CD8-positive, alpha-beta memory T cell (primary cell): Measurements from ENCODE around the gene MAB21L4. TPM values are rescaled to one million over a fixed set of nuclear protein-coding genes. Genes with fewer than 3 reads are reported as not detected.
"Not testable (repeated sequence)": the region's sequence is repeated elsewhere in the genome, so short reads cannot be mapped to it uniquely, and the experiment has no call there.

Source experiments
- CTCF ChIA-PET: fragments of 350-600 bp; sonication (Branson Sonifier 250); formaldehyde crosslinking; loops from one replicate; lab custom pipeline; 2021; ENCODE audit warnings: antibody characterized with exemption; lab: Charles Lee
- POLR2A ChIA-PET: fragments of 350-600 bp; sonication (Branson Sonifier 250); formaldehyde crosslinking; loops from one replicate; lab custom pipeline; 2021; ENCODE audit warnings: antibody characterized with exemption; lab: Charles Lee
- DNase-seq, 5 donors: peaks; one replicate each; pipeline versions ENCODE4 v3.0.0 to v3.0.0-alpha.2; 2020 to 2022; ENCODE audit warnings: mixed read lengths in 1 of 5
- H3K27ac ChIP-seq: one replicate; pipeline ENCODE4 v1.7.0; 2013; ENCODE audit warnings: low read depth, mild to moderate bottlenecking, low read length, moderate library complexity
- H3K27me3 ChIP-seq: 2 replicates; pipeline ENCODE4 v1.7.0; 2013; ENCODE audit warnings: low read length, mild to moderate bottlenecking; ENCODE audit not compliant: insufficient read depth, poor library complexity, severe bottlenecking
- H3K36me3 ChIP-seq: 2 replicates; pipeline ENCODE4 v1.7.0; 2013; ENCODE audit warnings: mild to moderate bottlenecking, low read length, moderate library complexity; ENCODE audit not compliant: insufficient read depth
- H3K4me1 ChIP-seq: 2 replicates; pipeline ENCODE4 v1.7.0; 2013; ENCODE audit warnings: mild to moderate bottlenecking, low read length, moderate library complexity; ENCODE audit not compliant: insufficient read depth
- H3K4me3 ChIP-seq: 2 replicates; pipeline ENCODE4 v1.7.0; 2013; ENCODE audit warnings: mild to moderate bottlenecking, low read length
- H3K9me3 ChIP-seq: 2 replicates; pipeline ENCODE4 v1.7.0; 2013; ENCODE audit warnings: mild to moderate bottlenecking, low read length
- H3K27ac Mint-ChIP-seq, 8 donors: one replicate each; pipeline ENCODE4 v1.8.0; 2020 to 2021; ENCODE audit warnings: mixed read lengths in 8 of 8, mild to moderate bottlenecking in 6 of 8, inconsistent platforms in 3 of 8, moderate library complexity in 3 of 8
- H3K27me3 Mint-ChIP-seq, 2 donors: one replicate each; pipeline ENCODE4 v1.8.0; 2020 to 2021; ENCODE audit warnings: mixed read lengths in 2 of 2, mild to moderate bottlenecking in 1 of 2, moderate library complexity in 1 of 2
- H3K36me3 Mint-ChIP-seq, 3 donors: one replicate each; pipeline ENCODE4 v1.8.0; 2020 to 2021; ENCODE audit warnings: mixed read lengths in 3 of 3, inconsistent platforms in 1 of 3, mild to moderate bottlenecking in 1 of 3
- H3K4me1 Mint-ChIP-seq, 3 donors: one replicate each; pipeline ENCODE4 v1.8.0; 2020 to 2021; ENCODE audit warnings: mixed read lengths in 3 of 3, inconsistent platforms in 1 of 3, mild to moderate bottlenecking in 1 of 3
- H3K4me3 Mint-ChIP-seq, 7 donors: one replicate each; pipeline ENCODE4 v1.8.0; 2020 to 2021; ENCODE audit warnings: mixed read lengths in 7 of 7, mild to moderate bottlenecking in 6 of 7, moderate library complexity in 4 of 7, inconsistent platforms in 2 of 7
- H3K9me3 Mint-ChIP-seq, 5 donors: one replicate each; pipeline ENCODE4 v1.8.0; 2020 to 2022; ENCODE audit warnings: mixed read lengths in 5 of 5, mild to moderate bottlenecking in 3 of 5, moderate library complexity in 2 of 5, inconsistent platforms in 1 of 5
- polyA plus RNA-seq: library from polyadenylated mRNA; unstranded; fragments of 300-500 nt; fragmentation: Illumina TruSeq; gene quantifications from one replicate; pipeline ENCODE4 v1.2.3, GENCODE V29; 2021
- total RNA-seq, 2 experiments: library from RNA; stranded (reverse); gene quantifications; one replicate each; pipeline ENCODE4 v1.2.3, GENCODE V29; 2021

Gene MAB21L4
- total and polyA plus RNA-seq, 3 experiments from 2014 or later: not detected

- POLR2A ChIA-PET: no interaction called here
These were observed 45.2 kb downstream of the MAB21L4 start for GRCh38 chr2:240850756-240851077.

GRCh38 chr2:240850026-240850425 is 45.9 kb downstream of the MAB21L4 start:
- Histone ChIP-seq H3K27ac (no peak overlapping the region), H3K4me3 (no peak overlapping the region), H3K9me3 (no peaks in the 10 kb centered on the region), H3K27me3 (no peaks in the 10 kb centered on the region), H3K4me1 (no peaks in the 10 kb centered on the region), H3K36me3 (no peaks in the 10 kb centered on the region)
- DNase-seq: no peak
- Mint-ChIP-seq H3K27me3 (peaks cover 3 to 4% of the 10 kb centered on the region in 2 donors), H3K27ac (no peak overlapping the region), H3K36me3 (peaks cover 0 to 5% (median 0%) of the 10 kb centered on the region in 3 donors), H3K9me3 (peaks cover 3 to 9% (median 6%) of the 10 kb centered on the region in 5 donors), H3K4me3 (no peak overlapping the region), H3K4me1 (no peaks in the 10 kb centered on the region)
- ChIA-PET POLR2A (no interaction called here), CTCF (no interaction called here)

More at GRCh38 chr2:240850756-240851077, 45.2 kb downstream of the MAB21L4 start:
- no peaks in the 10 kb centered on the region for H3K4me1 Mint-ChIP-seq
- no peaks in the 10 kb centered on the region for H3K4me1 ChIP-seq
- no peak overlapping the region for H3K27ac ChIP-seq
- H3K9me3 ChIP-seq: no peaks in the 10 kb centered on the region
- no peak overlapping the region for H3K4me3 ChIP-seq
- no peak overlapping the region for H3K4me3 Mint-ChIP-seq
- DNase-seq: no peak
- H3K36me3 Mint-ChIP-seq: peaks cover 0 to 5% (median 0%) of the 10 kb centered on the region in 3 donors
- CTCF ChIA-PET: interaction anchor here (0.5 to 2.0 kb wide), 8 partner anchors 9 to 1028 kb away, joined by 3 to 11 read pairs (median 6); no protein-coding TSS in a partner anchor
- peaks cover 5 to 11% (median 6%) of the 10 kb centered on the region in 5 donors for H3K9me3 Mint-ChIP-seq
- no peaks in the 10 kb centered on the region for H3K36me3 ChIP-seq
- H3K27ac Mint-ChIP-seq: no peak overlapping the region
- no peaks in the 10 kb centered on the region for H3K27me3 ChIP-seq
- peaks cover 3 to 4% of the 10 kb centered on the region in 2 donors for H3K27me3 Mint-ChIP-seq

GRCh38 chr2:240848900-240849680 is 46.9 kb downstream of the MAB21L4 start:
- H3K36me3 Mint-ChIP-seq: peaks cover 0 to 1% (median 0%) of the 10 kb centered on the region in 3 donors
- POLR2A ChIA-PET: no interaction called here
- H3K27me3 Mint-ChIP-seq: peaks cover 3 to 4% of the 10 kb centered on the region in 2 donors
- no peak overlapping the region for H3K4me3 Mint-ChIP-seq
- no peaks in the 10 kb centered on the region for H3K9me3 ChIP-seq
- H3K27ac ChIP-seq: no peak overlapping the region
- no peaks in the 10 kb centered on the region for H3K36me3 ChIP-seq
- peaks cover 0 to 3% (median under 1%) of the 10 kb centered on the region in 5 donors for H3K9me3 Mint-ChIP-seq
- H3K4me1 ChIP-seq: no peaks in the 10 kb centered on the region
- H3K4me3 ChIP-seq: no peak overlapping the region
- CTCF ChIA-PET: no interaction called here
- no peaks in the 10 kb centered on the region for H3K4me1 Mint-ChIP-seq
- no peaks in the 10 kb centered on the region for H3K27me3 ChIP-seq
- no peak for DNase-seq
- H3K27ac Mint-ChIP-seq: no peak overlapping the region

- no peaks in the 10 kb centered on the region for H3K9me3 Mint-ChIP-seq
- H3K36me3 Mint-ChIP-seq: no peaks in the 10 kb centered on the region
- DNase-seq: no peak
- Histone ChIP-seq H3K27me3 (no peaks in the 10 kb centered on the region), H3K9me3 (no peaks in the 10 kb centered on the region), H3K27ac (no peak overlapping the region), H3K4me1 (no peaks in the 10 kb centered on the region), H3K4me3 (no peak overlapping the region), H3K36me3 (no peaks in the 10 kb centered on the region)
- no peak overlapping the region for H3K4me3 Mint-ChIP-seq
- peaks cover 3 to 4% of the 10 kb centered on the region in 2 donors for H3K27me3 Mint-ChIP-seq
- ChIA-PET POLR2A (no interaction called here), CTCF (no interaction called here)
- no peaks in the 10 kb centered on the region for H3K4me1 Mint-ChIP-seq
- no peak overlapping the region for H3K27ac Mint-ChIP-seq
These were observed 48.1 kb downstream of the MAB21L4 start for GRCh38 chr2:240847817-240848216.

GRCh38 chr2:240846873-240847595 is 48.9 kb downstream of the MAB21L4 start:
- no peak for DNase-seq
- Histone ChIP-seq H3K27me3 (no peaks in the 10 kb centered on the region), H3K4me3 (no peak overlapping the region), H3K36me3 (no peaks in the 10 kb centered on the region), H3K27ac (no peak overlapping the region), H3K9me3 (no peaks in the 10 kb centered on the region), H3K4me1 (no peaks in the 10 kb centered on the region)
- CTCF ChIA-PET: interaction anchor here (1.0 kb wide), 1 partner anchor 333 kb away, joined by 3 read pairs; no protein-coding TSS in a partner anchor
- H3K9me3 Mint-ChIP-seq: no peaks in the 10 kb centered on the region
- H3K27ac Mint-ChIP-seq: peak overlapping the region in 1 of 8 donors; percentile 24
- POLR2A ChIA-PET: no interaction called here
- no peaks in the 10 kb centered on the region for H3K4me1 Mint-ChIP-seq
- no peaks in the 10 kb centered on the region for H3K36me3 Mint-ChIP-seq
- H3K27me3 Mint-ChIP-seq: peaks cover 0 to 2% of the 10 kb centered on the region in 2 donors
- H3K4me3 Mint-ChIP-seq: no peak overlapping the region

GRCh38 chr2:240846309-240846708 is 49.6 kb downstream of the MAB21L4 start:
- H3K27me3 ChIP-seq, H3K4me1 Mint-ChIP-seq, H3K4me3 ChIP-seq, H3K36me3 ChIP-seq, POLR2A ChIA-PET, H3K27ac ChIP-seq, DNase-seq, H3K4me3 Mint-ChIP-seq, H3K27me3 Mint-ChIP-seq, H3K9me3 Mint-ChIP-seq, H3K4me1 ChIP-seq, H3K9me3 ChIP-seq, H3K36me3 Mint-ChIP-seq, H3K27ac Mint-ChIP-seq: not testable (repeated sequence)
- CTCF ChIA-PET: interaction anchor here (1.0 kb wide), 1 partner anchor 332 kb away, joined by 3 read pairs; no protein-coding TSS in a partner anchor

- H3K27ac Mint-ChIP-seq: no peak overlapping the region
- H3K4me3 ChIP-seq: no peak overlapping the region
- ChIA-PET POLR2A (no interaction called here), CTCF (interaction anchor here (0.7 to 4.0 kb wide), 4 partner anchors 11 to 326 kb away, joined by 3 to 26 read pairs (median 7); no protein-coding TSS in a partner anchor)
- no peak overlapping the region for H3K27ac ChIP-seq
- no peaks in the 10 kb centered on the region for H3K9me3 ChIP-seq
- H3K4me1 ChIP-seq: no peaks in the 10 kb centered on the region
- H3K36me3 Mint-ChIP-seq: no peaks in the 10 kb centered on the region
- no peaks in the 10 kb centered on the region for H3K4me1 Mint-ChIP-seq
- no peaks in the 10 kb centered on the region for H3K9me3 Mint-ChIP-seq
- peaks cover 3% of the 10 kb centered on the region for H3K27me3 ChIP-seq
- no peak overlapping the region for H3K4me3 Mint-ChIP-seq
- DNase-seq: no peak
- H3K27me3 Mint-ChIP-seq: peaks cover 3 to 12% of the 10 kb centered on the region in 2 donors
- H3K36me3 ChIP-seq: no peaks in the 10 kb centered on the region
These were observed 55.4 kb downstream of the MAB21L4 start for GRCh38 chr2:240840435-240841060.
